Stimulated activated CD4-positive, alpha-beta T cell treated with anti-CD3 and anti-CD28 coated beads, TNF-alpha, amount 100 ng/mL, for 1 hour (primary cell): Measurements from ENCODE around the gene HSD17B11.
"Not testable (repeated sequence)": the region's sequence is repeated elsewhere in the genome, so short reads cannot be mapped to it uniquely, and the experiment has no call there.

ENCODE experiments used
- DNase-seq, 3 donors: peaks; one replicate each; pipeline ENCODE4 v3.0.0-alpha.2; 2020; ENCODE audit warnings: low read depth in 3 of 3, low spot score in 1 of 3

HSD17B11 gene, protein sequence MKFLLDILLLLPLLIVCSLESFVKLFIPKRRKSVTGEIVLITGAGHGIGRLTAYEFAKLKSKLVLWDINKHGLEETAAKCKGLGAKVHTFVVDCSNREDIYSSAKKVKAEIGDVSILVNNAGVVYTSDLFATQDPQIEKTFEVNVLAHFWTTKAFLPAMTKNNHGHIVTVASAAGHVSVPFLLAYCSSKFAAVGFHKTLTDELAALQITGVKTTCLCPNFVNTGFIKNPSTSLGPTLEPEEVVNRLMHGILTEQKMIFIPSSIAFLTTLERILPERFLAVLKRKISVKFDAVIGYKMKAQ

GRCh38 chr4:87390891-87391575 is at the start of gene HSD17B11:
Gene HSD17B11 (minus strand): TSS chr4:87391188. CDS start chr4:87391070, 118 bp downstream.
- DNase-seq: peak; percentile 50 to 63 (median 50)

GRCh38 chr4:87433342-87433741 is 42.4 kb upstream of the HSD17B11 start:
- DNase-seq: no peak

DNA sequence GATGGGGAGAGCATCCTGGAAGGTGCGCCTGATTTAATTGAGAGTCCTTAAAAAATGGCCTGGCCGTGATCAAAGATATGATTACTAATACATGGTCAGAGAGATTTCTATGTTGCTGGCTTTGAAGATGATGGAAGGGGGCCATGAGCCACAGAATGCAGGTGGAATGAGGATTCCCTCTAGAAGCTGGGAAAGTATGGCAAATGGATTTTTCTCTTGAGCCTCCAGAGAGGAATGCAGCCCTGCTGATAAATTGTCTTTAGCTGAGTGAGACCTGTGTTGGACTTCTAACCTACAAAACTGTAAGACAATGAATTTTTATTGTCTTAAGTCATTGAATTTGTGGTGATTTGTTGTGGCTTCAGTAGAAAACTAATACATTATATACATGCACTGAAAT is 39.0 kb upstream of the HSD17B11 start:
- no peak for DNase-seq

DNA sequence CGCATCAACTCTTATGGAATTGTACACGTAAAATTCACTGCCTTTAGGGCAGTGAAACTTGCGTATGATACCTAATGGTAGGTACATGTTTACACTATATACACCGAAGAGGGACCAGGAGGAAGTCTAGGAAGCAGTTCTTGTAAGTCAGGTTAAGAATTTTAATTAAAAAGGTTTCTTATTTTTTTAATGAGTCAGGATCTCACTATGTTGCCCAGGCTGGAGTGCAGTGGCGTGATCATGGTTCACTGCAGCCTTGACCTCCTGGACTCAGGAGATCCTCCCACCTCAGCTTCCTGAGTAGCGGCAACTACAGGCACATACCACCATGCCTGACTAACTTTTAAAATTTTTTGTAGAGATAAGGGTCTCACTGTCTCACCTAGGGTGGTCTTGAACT is 38.0 kb upstream of the HSD17B11 start:
- DNase-seq: no peak

DNA sequence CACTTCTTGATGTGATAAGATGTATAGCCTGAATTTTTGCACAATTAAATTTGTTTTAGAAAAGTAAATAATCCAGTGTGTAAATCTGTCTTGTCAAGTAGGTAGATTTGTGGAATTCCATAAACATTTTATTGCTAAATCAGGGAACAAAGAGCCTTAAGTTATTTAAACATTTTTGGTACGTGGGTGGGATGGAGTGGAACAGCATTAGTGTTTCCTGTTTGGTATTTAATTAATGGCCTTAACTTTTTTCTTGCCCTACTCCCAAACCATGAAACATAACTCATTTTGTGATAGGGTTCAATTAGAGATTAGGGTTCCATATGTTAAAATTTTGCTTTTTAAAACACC is 36.5 kb upstream of the HSD17B11 start:
- DNase-seq: no peak

DNA sequence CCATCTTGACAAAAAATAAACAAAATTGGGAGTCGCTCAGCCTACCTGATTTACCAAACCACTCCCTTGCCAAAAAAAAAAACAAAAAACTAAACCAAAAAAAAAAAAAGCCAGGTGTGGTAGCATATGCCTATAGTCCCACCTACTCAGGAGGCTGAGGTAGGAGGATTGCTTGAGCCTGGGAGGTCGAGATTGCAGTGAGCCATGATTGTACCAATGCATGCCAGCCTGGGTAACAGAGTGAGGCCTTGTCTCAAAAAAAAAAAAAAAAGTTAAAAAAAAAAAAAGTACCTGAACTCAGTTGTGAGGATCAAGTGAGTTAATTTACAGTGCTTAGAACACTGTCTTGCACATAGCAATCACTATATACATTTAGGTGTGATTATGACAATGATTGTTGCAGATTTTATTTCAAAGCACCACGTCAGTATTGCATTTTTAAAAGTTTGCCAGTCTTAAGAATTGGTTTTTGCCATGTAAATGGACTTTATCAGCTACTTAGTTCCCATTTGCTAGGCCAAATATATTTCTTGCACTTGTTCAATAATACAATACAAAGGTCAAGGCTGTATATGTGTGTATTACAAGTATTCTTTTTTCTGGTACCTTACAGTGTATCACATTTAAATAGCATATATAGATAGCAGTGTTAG is 36.0 kb upstream of the HSD17B11 start:
- no peak for DNase-seq

DNA sequence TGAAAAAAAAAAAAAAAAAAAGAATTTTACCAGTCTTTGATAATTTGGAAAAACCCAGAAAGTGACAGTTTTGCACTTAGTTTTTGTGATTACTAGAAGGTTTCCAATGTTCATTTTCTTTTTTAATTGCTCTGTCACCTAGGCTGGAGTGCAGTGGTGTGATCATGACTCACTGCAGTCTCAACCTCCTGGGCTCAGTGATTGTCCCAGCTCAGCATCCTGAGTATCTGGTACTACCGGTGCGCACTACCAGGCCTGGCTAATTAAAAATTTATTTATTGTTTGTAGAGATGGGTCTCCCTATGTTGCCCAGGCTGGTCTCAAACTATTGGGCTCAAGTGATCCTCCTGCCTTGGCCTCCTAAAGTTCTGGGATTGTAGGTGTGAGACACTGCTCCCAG is 34.7 kb upstream of the HSD17B11 start:
- no peak for DNase-seq

- not testable (repeated sequence) for DNase-seq
These were observed 33.1 kb upstream of the HSD17B11 start for GRCh38 chr4:87424099-87424543.

GRCh38 chr4:87423317-87424098 is 32.5 kb upstream of the HSD17B11 start:
- DNase-seq: no peak

DNA sequence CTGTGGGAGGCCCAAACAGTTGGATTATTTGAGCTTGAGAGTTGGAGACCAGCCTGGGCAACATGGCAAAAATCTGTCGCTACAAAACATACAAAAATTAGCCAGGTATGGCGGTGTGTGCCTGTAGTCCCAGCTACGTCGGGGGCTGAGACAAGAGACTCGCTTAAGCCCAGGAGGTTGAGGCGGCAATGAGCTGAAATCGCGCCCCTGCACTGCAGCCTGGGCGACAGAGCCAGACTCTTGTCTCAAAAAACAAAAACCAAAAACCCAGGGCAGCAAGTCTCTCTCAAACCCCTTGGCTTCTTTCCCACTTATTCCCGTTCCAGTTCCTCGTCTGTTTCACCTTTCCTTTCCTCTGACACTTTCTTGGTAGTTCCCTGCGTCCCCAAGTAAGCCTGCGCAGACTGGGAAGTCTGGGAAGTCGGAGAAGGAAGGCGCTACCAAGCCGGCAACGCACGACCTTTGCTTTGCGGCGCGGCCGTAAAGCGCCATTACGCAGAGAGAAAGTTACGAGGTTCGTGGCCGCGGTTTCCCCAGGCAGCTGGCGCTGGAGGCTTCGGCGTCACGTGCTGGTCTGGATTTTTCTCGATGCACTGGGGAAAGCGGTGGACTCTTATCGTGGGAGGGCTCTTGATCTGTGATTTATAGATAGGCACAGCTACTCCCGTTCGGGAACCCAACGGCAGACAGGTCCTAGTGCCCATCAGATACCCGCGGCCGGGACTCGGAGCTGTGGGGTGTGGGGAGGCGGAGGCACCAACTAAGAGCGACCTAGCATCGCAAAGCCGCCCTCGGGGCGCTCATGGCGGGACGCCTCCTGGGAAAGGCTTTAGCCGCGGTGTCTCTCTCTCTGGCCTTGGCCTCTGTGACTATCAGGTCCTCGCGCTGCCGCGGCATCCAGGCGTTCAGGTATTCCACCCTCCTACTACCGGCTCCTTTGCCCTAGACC is 31.4 kb upstream of the HSD17B11 start, which contains the start of gene NUDT9:
NUDT9 (plus strand) TSS at position 470 of the 949 bp plus-strand sequence; CDS start at position 803, 333 bp downstream.
- peak; percentile 50 to 75 (median 62) for DNase-seq

- no peak for DNase-seq
These were observed 29.4 kb upstream of the HSD17B11 start for GRCh38 chr4:87420276-87420830.

- no peak for DNase-seq
These were observed 28.7 kb upstream of the HSD17B11 start for GRCh38 chr4:87419578-87420249.

DNA sequence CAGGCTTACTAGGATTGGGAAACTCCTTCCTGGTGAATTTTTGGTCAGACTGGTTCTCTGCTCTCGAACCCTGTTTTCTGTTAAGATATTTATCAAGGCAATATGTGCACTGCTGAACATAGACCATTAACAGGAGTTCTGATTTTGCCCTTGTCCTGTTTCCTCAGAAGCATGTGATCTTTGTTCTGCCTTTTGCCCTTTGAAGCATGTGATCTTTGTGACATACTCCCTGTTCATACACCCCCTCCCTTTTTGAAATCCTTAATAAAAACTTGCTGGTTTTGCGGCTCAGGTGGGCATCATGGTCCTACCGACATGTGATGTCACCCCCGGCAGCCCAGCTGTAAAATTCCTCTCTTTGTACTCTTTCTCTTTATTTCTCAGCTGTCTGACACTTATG is 27.4 kb upstream of the HSD17B11 start:
- not testable (repeated sequence) for DNase-seq

DNA sequence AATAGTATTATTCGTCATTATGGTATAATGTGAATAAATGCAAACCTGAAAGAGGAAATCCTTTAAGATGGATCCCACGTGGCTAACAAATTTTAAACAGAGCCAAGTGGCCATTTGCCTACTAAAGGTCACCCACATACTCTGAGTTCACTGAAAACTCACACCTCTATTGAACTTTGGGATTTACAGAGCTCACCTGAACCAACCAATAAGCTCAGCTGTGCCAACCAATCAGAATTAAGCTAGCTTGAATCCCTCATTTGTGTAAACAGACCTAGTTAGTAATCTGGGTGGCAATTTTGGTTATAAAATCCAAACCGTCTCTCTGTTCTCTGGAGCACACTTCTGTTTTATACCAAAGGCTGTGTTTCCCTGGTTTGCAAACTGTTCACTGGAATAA is 26.0 kb upstream of the HSD17B11 start:
- no peak for DNase-seq

GRCh38 chr4:87414816-87415215 is 23.8 kb upstream of the HSD17B11 start:
- no peak for DNase-seq

- no peak for DNase-seq
These were observed 19.7 kb upstream of the HSD17B11 start for GRCh38 chr4:87410679-87411078.

DNA sequence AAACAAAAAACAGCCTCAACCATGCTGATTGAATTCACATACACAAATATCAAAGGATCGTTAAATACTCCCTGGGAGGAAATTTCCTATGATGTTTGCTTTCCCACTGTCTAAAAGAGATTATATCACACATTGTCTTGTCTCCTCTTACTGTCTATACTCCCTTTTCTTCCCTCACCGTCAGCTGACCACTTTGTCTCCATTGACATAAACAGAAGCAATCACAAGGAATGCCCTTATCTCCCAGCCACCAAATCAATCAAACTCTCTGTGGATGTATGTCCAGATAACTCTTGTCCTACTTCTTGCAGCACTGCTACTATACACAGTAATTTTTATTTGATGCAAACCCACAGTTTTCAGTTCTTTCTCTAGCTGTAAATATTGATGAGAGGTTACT is 19.2 kb upstream of the HSD17B11 start:
- no peak for DNase-seq

- no peak for DNase-seq
These were observed 18.5 kb upstream of the HSD17B11 start for GRCh38 chr4:87409420-87409939.

DNA sequence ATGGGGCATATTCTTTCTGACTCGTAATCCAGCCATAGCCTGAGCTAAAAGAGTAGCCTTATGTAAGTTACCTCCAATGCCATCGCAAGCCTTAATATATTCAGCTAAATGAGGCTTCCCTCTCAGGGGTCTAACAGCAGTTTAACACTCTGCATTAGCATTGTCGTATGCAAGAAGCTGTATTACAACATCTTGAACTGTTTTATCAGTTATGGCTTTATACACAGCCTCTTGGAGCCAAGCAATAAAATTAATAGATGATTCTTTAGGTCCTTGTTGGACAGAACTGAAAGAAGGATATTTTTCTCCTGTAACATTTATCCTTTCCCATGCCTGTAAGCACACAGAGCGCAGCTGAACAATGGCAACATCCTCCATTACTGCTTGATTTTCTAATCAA is 15.9 kb upstream of the HSD17B11 start:
- DNase-seq: not testable (repeated sequence)
